K562 (cell line): ENCODE measurements around the gene ANXA3. TPM values are rescaled to one million over a fixed set of nuclear protein-coding genes. Genes with fewer than 3 reads are reported as not detected.

ENCODE experiments used
- ATF6 ChIP-seq: sonication (generic); formaldehyde crosslinking; IDR thresholded peaks from 2 replicates; pipeline ENCODE4 v1.4.0; 2020; ENCODE audit warnings: mild to moderate bottlenecking, missing genetic modification reagents
- BRD9 ChIP-seq: fragments of 450-650 bp; IDR thresholded peaks from 2 replicates; pipeline ENCODE4 v1.6.1; 2018; ENCODE audit warnings: low read depth; ENCODE audit not compliant: partially characterized antibody
- ID3 ChIP-seq, 2 experiments: fragments of 250-450 bp in 1 of 2; fragments of 450-650 bp in 1 of 2; sonication (Bioruptor Pico) in 1 of 2; IDR thresholded peaks; 2 replicates each; pipeline versions ENCODE4 v1.6.1 to v1.8.0; 2016 to 2021; ENCODE audit warnings: mild to moderate bottlenecking in 2 of 2, moderate library complexity in 2 of 2, missing compliant biosample characterization in 1 of 2, missing genetic modification characterization in 1 of 2
- RAD21 ChIP-seq, 2 experiments: fragments of 250-450 bp in 1 of 2; fragments of 450-650 bp in 1 of 2; sonication (Bioruptor Pico) in 1 of 2; formaldehyde crosslinking in 1 of 2; IDR thresholded peaks in 1 of 2; conservative IDR thresholded peaks in 1 of 2; 2 replicates each; pipeline versions ENCODE4 v1.4.0 to v1.8.0; 2020 to 2022; ENCODE audit warnings: mild to moderate bottlenecking in 2 of 2, moderate library complexity in 1 of 2
- REST ChIP-seq, 2 experiments: fragments of 450-650 bp; formaldehyde crosslinking in 1 of 2; IDR thresholded peaks; 2 replicates each; pipeline versions ENCODE4 v1.4.0 to v1.6.1; 2014 to 2020; ENCODE audit warnings: mild to moderate bottlenecking in 2 of 2, borderline replicate concordance in 1 of 2, low read depth in 1 of 2
- SAFB2 ChIP-seq: fragments of 200-400 bp; formaldehyde crosslinking; IDR thresholded peaks from 2 replicates; pipeline ENCODE4 v1.6.1; 2018; ENCODE audit warnings: borderline replicate concordance, low read length, low read depth, moderate library complexity; ENCODE audit not compliant: severe bottlenecking
- SLC30A9 ChIP-seq: fragments of 250-450 bp; sonication (Bioruptor Pico); IDR thresholded peaks from 2 replicates; pipeline ENCODE4 v1.8.0; 2022; ENCODE audit warnings: mild to moderate bottlenecking, moderate library complexity
- TAF9B ChIP-seq: fragments of 450-650 bp; IDR thresholded peaks from 2 replicates; pipeline ENCODE4 v1.6.1; 2018; ENCODE audit warnings: mild to moderate bottlenecking; ENCODE audit not compliant: partially characterized antibody
- ZBED1 ChIP-seq: IDR thresholded peaks from 2 replicates; pipeline ENCODE4 v1.6.1; 2014
- ZHX1 ChIP-seq: fragments of 150-350 bp; conservative IDR thresholded peaks from 2 replicates; pipeline ENCODE4 v1.6.1; 2014; ENCODE audit warnings: low read length
- ZNF263 ChIP-seq: sonication (generic); formaldehyde crosslinking; IDR thresholded peaks from 2 replicates; pipeline ENCODE4 v1.8.0; 2022; ENCODE audit warnings: mild to moderate bottlenecking, missing genetic modification reagents, borderline replicate concordance
- polyA plus RNA-seq, 8 experiments: library from polyadenylated mRNA; depleted of rRNA in 4 of 8; stranded (reverse) in 5 of 8; unstranded in 3 of 8; fragments of >200 nt; fragmentation: Nextera tagmentation in 2 of 8; fragmentation: Illumina TruSeq in 1 of 8; extraction: Ambion mirVana in 2 of 8; extraction: Trizol in 1 of 8; gene quantifications; 2 replicates each; pipeline versions ENCODE4 v1.2.1 to v1.2.3, GENCODE V29; 2011 to 2014; ENCODE audit warnings: inconsistent platforms in 1 of 8, missing spikeins in 1 of 8
- total RNA-seq, 7 experiments: library from RNA; depleted of rRNA in 6 of 7; stranded (reverse); fragments of >200 nt in 6 of 7; fragmentation: Illumina TruSeq in 2 of 7; extraction: Trizol in 2 of 7; gene quantifications; 2 replicates each; pipeline versions ENCODE4 v1.2.1 to v1.2.3, GENCODE V29; 2011 to 2021; ENCODE audit warnings: low replicate concordance in 1 of 7

ANXA3 gene
- total and polyA plus RNA-seq, 9 of the 15 experiments (the other 6 are each of a cell fraction or from before 2014, with no cell fraction given): 6.3 to 15.5 (median 9.8) TPM

- TF ChIP-seq BRD9 (no peak), SLC30A9 (CRISPR knock-in tag) (no peak), RAD21 (CRISPR knock-in tag; conservative IDR thresholded peaks at IDR 0.05 in 1 of 2, IDR thresholded peaks at IDR 0.05 in 1 of 2) (peak in 1 of 2 experiments; percentile 34; a peak in 2 of 4 replicates), ZBED1 (peak; percentile 59; the same call in 1 of the 2 replicates), TAF9B (peak; percentile 12), ZNF263 (CRISPR knock-in tag) (no peak), REST (IDR thresholded peaks at IDR 0.05; ENCODE audit: borderline replicate concordance) (0 out of 2 replicates have a peak, but pooled peaks have one; percentile 18), REST (CRISPR knock-in tag; IDR thresholded peaks at IDR 0.05; ENCODE audit: low read depth) (no peak), ID3 (CRISPR knock-in tag; IDR thresholded peaks at IDR 0.05) (no peak), ID3 (tag; IDR thresholded peaks at IDR 0.05) (0 out of 2 replicates have a peak, but pooled peaks have one; percentile 48), ZHX1 (no peak), SAFB2 (no peak), ATF6 (CRISPR knock-in tag) (no peak)
Measured at GRCh38 chr4:78621395-78621794, 69.8 kb downstream of the ANXA3 start (continued).
